ENCODE data around the gene ANKRD13A. TPM values are rescaled to one million over a fixed set of nuclear protein-coding genes. Genes with fewer than 3 reads are reported as not detected.

Gene ANKRD13A
- 14.3 to 26.4 TPM (median 17.5 TPM) in 5 replicates for total RNA-seq (2022; extraction: Qiagen RNA extraction; ENCODE audit: low read depth)

GRCh38 chr12:109998904-109999648 lies at the start of gene ANKRD13A:
TSS of gene ANKRD13A (plus strand) at chr12:109999430. CDS start at chr12:109999689, 259 bp downstream.

GRCh38 chr12:109995686-109996482 lies 3.3 kb upstream of the ANKRD13A start, which contains the start of gene GIT2:
TSS of gene GIT2 (minus strand) at chr12:109996368. CDS start at chr12:109996224, 144 bp downstream.

GRCh38 chr12:110048242-110049027 lies 49.2 kb downstream of the ANKRD13A start, which contains the start of gene C12orf76:
TSS of gene C12orf76 (minus strand) at chr12:110048522. CDS start at chr12:110048495, 27 bp downstream.

Other genes with a start within 250 kb of the ANKRD13A start
- gene TRPV4, start 166.0 kb upstream of the ANKRD13A start, total RNA-seq (2022; extraction: Qiagen RNA extraction; ENCODE audit: low read depth), result 0.07 to 0.11 TPM (median 0.09 TPM) in 4 of 5 replicates, not detected in the other
- 19.3 to 21.2 TPM (median 19.9 TPM) in 5 replicates for gene GLTP, start 118.9 kb upstream of the ANKRD13A start, total RNA-seq (2022; extraction: Qiagen RNA extraction; ENCODE audit: low read depth)
- 16.4 to 22.1 TPM (median 18.2 TPM) in 5 replicates for gene TCHP, start 99.2 kb upstream of the ANKRD13A start, total RNA-seq (2022; extraction: Qiagen RNA extraction; ENCODE audit: low read depth)
- 18.1 to 21.4 TPM (median 19.8 TPM) in 5 replicates for gene GIT2, start 3.1 kb upstream of the ANKRD13A start, total RNA-seq (2022; extraction: Qiagen RNA extraction; ENCODE audit: low read depth)
- 5.4 to 8.4 TPM (median 7.3 TPM) in 5 replicates for gene C12orf76, start 49.1 kb downstream of the ANKRD13A start, total RNA-seq (2022; extraction: Qiagen RNA extraction; ENCODE audit: low read depth)
- gene IFT81, start 124.9 kb downstream of the ANKRD13A start, total RNA-seq (2022; extraction: Qiagen RNA extraction; ENCODE audit: low read depth), result 14.3 to 27.1 TPM (median 20.1 TPM) in 5 replicates

Data from A549 treated with CpdA at 1 μM for 4 hours (cell line).